Measurements from ENCODE around the gene POLR1G.

Gene POLR1G

GRCh38 chr19:45400192-45400591, 6.3 kb upstream of the POLR1G start:
- Histone ChIP-seq H3K27me3 (replicated peaks; ENCODE audit: insufficient read depth, low read length) (no peaks in the 10 kb centered on the region), H3K9me3 (replicated peaks; ENCODE audit: insufficient read depth, low read length) (no peaks in the 10 kb centered on the region), H3K4me2 (ENCODE audit: low read depth, low read length) (no peak overlapping the region), H3K9ac (ENCODE audit: low read length) (no peak overlapping the region), H3K4me1 (ENCODE audit: low read length) (no peaks in the 10 kb centered on the region), H3K27ac (ENCODE audit: low read length) (no peak overlapping the region), H3K79me2 (ENCODE audit: low read length) (no peaks in the 10 kb centered on the region), H3K9me2 (replicated peaks; ENCODE audit: insufficient read depth, low read length) (no peaks in the 10 kb centered on the region), H4K20me1 (ENCODE audit: insufficient read depth, low read length) (no peaks in the 10 kb centered on the region), H2AFZ (ENCODE audit: low read length) (no peak overlapping the region), H3F3A (ENCODE audit: insufficient read depth, low read length) (no peaks in the 10 kb centered on the region), H3K4me3 (ENCODE audit: low read length) (no peak overlapping the region), H3K36me3 (replicated peaks; ENCODE audit: insufficient read depth, low read length) (no peaks in the 10 kb centered on the region)
- TF ChIP-seq EZH2phosphoT487 (IDR thresholded peaks at IDR 0.05; ENCODE audit: low read length) (no peak), EZH2 (optimal IDR thresholded peaks at IDR 0.05; ENCODE audit: low read depth, low read length) (no peak)
- TF ChIP-seq, protein P1, sequence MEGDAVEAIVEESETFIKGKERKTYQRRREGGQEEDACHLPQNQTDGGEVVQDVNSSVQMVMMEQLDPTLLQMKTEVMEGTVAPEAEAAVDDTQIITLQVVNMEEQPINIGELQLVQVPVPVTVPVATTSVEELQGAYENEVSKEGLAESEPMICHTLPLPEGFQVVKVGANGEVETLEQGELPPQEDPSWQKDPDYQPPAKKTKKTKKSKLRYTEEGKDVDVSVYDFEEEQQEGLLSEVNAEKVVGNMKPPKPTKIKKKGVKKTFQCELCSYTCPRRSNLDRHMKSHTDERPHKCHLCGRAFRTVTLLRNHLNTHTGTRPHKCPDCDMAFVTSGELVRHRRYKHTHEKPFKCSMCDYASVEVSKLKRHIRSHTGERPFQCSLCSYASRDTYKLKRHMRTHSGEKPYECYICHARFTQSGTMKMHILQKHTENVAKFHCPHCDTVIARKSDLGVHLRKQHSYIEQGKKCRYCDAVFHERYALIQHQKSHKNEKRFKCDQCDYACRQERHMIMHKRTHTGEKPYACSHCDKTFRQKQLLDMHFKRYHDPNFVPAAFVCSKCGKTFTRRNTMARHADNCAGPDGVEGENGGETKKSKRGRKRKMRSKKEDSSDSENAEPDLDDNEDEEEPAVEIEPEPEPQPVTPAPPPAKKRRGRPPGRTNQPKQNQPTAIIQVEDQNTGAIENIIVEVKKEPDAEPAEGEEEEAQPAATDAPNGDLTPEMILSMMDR (IDR thresholded peaks at IDR 0.05; ENCODE audit: low read length), result no peak
- DNase-seq, result no peak

DNA sequence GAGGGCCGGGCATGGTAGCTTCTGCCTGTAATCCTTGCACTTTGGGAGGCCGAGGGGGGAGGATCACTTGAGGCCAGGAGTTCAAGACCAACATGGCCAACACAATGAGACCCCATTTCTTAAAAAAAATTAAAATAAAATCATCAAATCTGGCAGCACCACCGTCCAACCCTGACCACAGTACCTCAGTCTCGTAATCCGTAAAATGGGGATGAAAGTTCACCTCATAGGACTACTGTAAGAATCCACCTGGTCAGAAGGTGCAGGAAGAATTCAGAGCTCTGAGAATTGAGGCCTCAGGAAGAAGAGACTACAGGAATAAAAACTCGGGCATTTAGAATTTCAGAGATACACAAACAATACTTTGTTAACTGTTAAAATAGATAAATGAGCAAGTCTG, 4.6 kb upstream of the POLR1G start:
- Histone ChIP-seq H3K9me2 (replicated peaks; ENCODE audit: insufficient read depth, low read length) (no peaks in the 10 kb centered on the region), H3K9me3 (replicated peaks; ENCODE audit: insufficient read depth, low read length) (no peaks in the 10 kb centered on the region), H3K4me1 (ENCODE audit: low read length) (no peaks in the 10 kb centered on the region), H3K36me3 (replicated peaks; ENCODE audit: insufficient read depth, low read length) (no peaks in the 10 kb centered on the region), H3K79me2 (ENCODE audit: low read length) (peaks cover 4% of the 10 kb centered on the region), H2AFZ (ENCODE audit: low read length) (no peak overlapping the region), H3K9ac (ENCODE audit: low read length) (no peak overlapping the region), H3K4me3 (ENCODE audit: low read length) (no peak overlapping the region), H3K4me2 (ENCODE audit: low read depth, low read length) (no peak overlapping the region), H3K27me3 (replicated peaks; ENCODE audit: insufficient read depth, low read length) (no peaks in the 10 kb centered on the region), H4K20me1 (ENCODE audit: insufficient read depth, low read length) (no peaks in the 10 kb centered on the region), H3K27ac (ENCODE audit: low read length) (no peak overlapping the region), H3F3A (ENCODE audit: insufficient read depth, low read length) (no peaks in the 10 kb centered on the region)
- TF ChIP-seq EZH2 (optimal IDR thresholded peaks at IDR 0.05; ENCODE audit: low read depth, low read length) (no peak), EZH2phosphoT487 (IDR thresholded peaks at IDR 0.05; ENCODE audit: low read length) (no peak)
- TF ChIP-seq, protein P1 (IDR thresholded peaks at IDR 0.05; ENCODE audit: low read length), result no peak
- DNase-seq, result no peak

- H3K27ac ChIP-seq (ENCODE audit: low read length), result no peak overlapping the region
- no peaks in the 10 kb centered on the region for H3K36me3 ChIP-seq (replicated peaks; ENCODE audit: insufficient read depth, low read length)
- H3K9me2 ChIP-seq (replicated peaks; ENCODE audit: insufficient read depth, low read length), result no peaks in the 10 kb centered on the region
- H3F3A ChIP-seq (ENCODE audit: insufficient read depth, low read length), result no peaks in the 10 kb centered on the region
- no peaks in the 10 kb centered on the region for H3K4me1 ChIP-seq (ENCODE audit: low read length)
- TF ChIP-seq EZH2phosphoT487 (IDR thresholded peaks at IDR 0.05; ENCODE audit: low read length) (no peak), EZH2 (optimal IDR thresholded peaks at IDR 0.05; ENCODE audit: low read depth, low read length) (no peak)
- TF ChIP-seq, protein P1 (IDR thresholded peaks at IDR 0.05; ENCODE audit: low read length), result no peak
- no peaks in the 10 kb centered on the region for H4K20me1 ChIP-seq (ENCODE audit: insufficient read depth, low read length)
- no peaks in the 10 kb centered on the region for H3K27me3 ChIP-seq (replicated peaks; ENCODE audit: insufficient read depth, low read length)
- no peaks in the 10 kb centered on the region for H3K9me3 ChIP-seq (replicated peaks; ENCODE audit: insufficient read depth, low read length)
- no peak overlapping the region for H3K4me3 ChIP-seq (ENCODE audit: low read length)
- H3K79me2 ChIP-seq (ENCODE audit: low read length), result peaks cover 11% of the 10 kb centered on the region
- H3K4me2 ChIP-seq (ENCODE audit: low read depth, low read length), result no peak overlapping the region
- H2AFZ ChIP-seq (ENCODE audit: low read length), result no peak overlapping the region
- no peak for DNase-seq
- no peak overlapping the region for H3K9ac ChIP-seq (ENCODE audit: low read length)
These were observed 4.0 kb upstream of the POLR1G start for GRCh38 chr19:45402298-45403061.
